HepG2 (cell line): ENCODE results near the gene NEDD4L. TPM values are rescaled to one million over a fixed set of nuclear protein-coding genes. Genes with fewer than 3 reads are reported as not detected.

Experiments
- CBFB ChIP-seq: sonication (generic); formaldehyde crosslinking; IDR thresholded peaks from 2 replicates; pipeline ENCODE4 v1.4.0; 2020; ENCODE audit warnings: missing genetic modification reagents
- CREM ChIP-seq, 2 experiments: sonication (generic) in 1 of 2; formaldehyde crosslinking in 1 of 2; IDR thresholded peaks; 2 replicates each; pipeline versions ENCODE4 v1.4.0 to v1.6.1; 2016 to 2020; ENCODE audit warnings: antibody characterized with exemption in 1 of 2, mild to moderate bottlenecking in 1 of 2, missing genetic modification reagents in 1 of 2
- EEA1 ChIP-seq: sonication (generic); formaldehyde crosslinking; IDR thresholded peaks from 2 replicates; pipeline ENCODE4 v1.5.1; 2020; ENCODE audit warnings: mild to moderate bottlenecking, missing genetic modification reagents, borderline replicate concordance
- JUND ChIP-seq: sonication (generic); formaldehyde crosslinking; IDR thresholded peaks from 2 replicates; pipeline ENCODE4 v1.8.0; 2022; ENCODE audit warnings: mild to moderate bottlenecking, missing genetic modification reagents
- MED8 ChIP-seq: sonication (generic); formaldehyde crosslinking; IDR thresholded peaks from 2 replicates; pipeline ENCODE4 v1.8.1; 2023; ENCODE audit warnings: mild to moderate bottlenecking, missing genetic modification reagents; ENCODE audit not compliant: insufficient replicate concordance
- NCOA2 ChIP-seq: sonication (generic); formaldehyde crosslinking; IDR thresholded peaks from 2 replicates; pipeline ENCODE4 v1.8.0; 2022; ENCODE audit warnings: inconsistent platforms
- NFE2L2 ChIP-seq: fragments of 150-350 bp; IDR thresholded peaks from 2 replicates; pipeline ENCODE4 v1.6.1; 2014; ENCODE audit warnings: low read length
- NFKBIZ ChIP-seq: IDR thresholded peaks from 2 replicates; pipeline ENCODE4 v1.6.1; 2018; ENCODE audit warnings: missing genetic modification reagents, missing compliant biosample characterization
- SMARCC2 ChIP-seq: fragments of 450-650 bp; IDR thresholded peaks from 2 replicates; pipeline ENCODE4 v1.6.1; 2017; ENCODE audit warnings: antibody characterized with exemption, mild to moderate bottlenecking
- ZSCAN9 ChIP-seq: IDR thresholded peaks from 2 replicates; pipeline ENCODE4 v1.6.1; 2016; ENCODE audit warnings: borderline replicate concordance
- polyA plus RNA-seq, 8 experiments: library from polyadenylated mRNA; depleted of rRNA in 3 of 8; stranded (reverse) in 7 of 8; unstranded in 1 of 8; fragments of >200 nt; fragmentation: Illumina TruSeq in 4 of 8; extraction: Trizol in 4 of 8; gene quantifications; 2 replicates each; pipeline versions ENCODE4 v1.2.1 to v1.2.3, GENCODE V29; 2011 to 2016; ENCODE audit warnings: low read depth in 4 of 8, missing spikeins in 1 of 8, mixed read lengths in 1 of 8; ENCODE audit not compliant: insufficient read depth in 1 of 8
- total RNA-seq, 5 experiments: library from RNA; depleted of rRNA; stranded (reverse); fragments of >200 nt; fragmentation: Illumina TruSeq; extraction: Trizol; gene quantifications; 2 replicates each; pipeline ENCODE4 v1.2.3, GENCODE V29; 2016; ENCODE audit warnings: low read depth in 1 of 5
- TF ChIP-seq, protein P1 (sequence below): sonication (generic); formaldehyde crosslinking; IDR thresholded peaks from 2 replicates; pipeline ENCODE4 v1.4.0; 2020; ENCODE audit warnings: mild to moderate bottlenecking, missing genetic modification reagents
- TF ChIP-seq, protein P2 (sequence below): IDR thresholded peaks from 2 replicates; pipeline ENCODE4 v1.6.1; 2016; ENCODE audit warnings: missing compliant biosample characterization, missing genetic modification reagents, borderline replicate concordance
- TF ChIP-seq, protein P3 (sequence below): IDR thresholded peaks from 2 replicates; pipeline ENCODE4 v1.6.1; 2018; ENCODE audit warnings: missing genetic modification reagents, mild to moderate bottlenecking, missing compliant biosample characterization
- TF ChIP-seq, protein P4 (sequence below): sonication (generic); formaldehyde crosslinking; IDR thresholded peaks from 2 replicates; pipeline ENCODE4 v1.5.0; 2020; ENCODE audit warnings: mild to moderate bottlenecking, missing genetic modification reagents

The NEDD4L gene
- total and polyA plus RNA-seq, 2 of the 13 experiments (the other 11 are each of a cell fraction or from before 2014, with no cell fraction given) = 168 to 390 TPM

DNA sequence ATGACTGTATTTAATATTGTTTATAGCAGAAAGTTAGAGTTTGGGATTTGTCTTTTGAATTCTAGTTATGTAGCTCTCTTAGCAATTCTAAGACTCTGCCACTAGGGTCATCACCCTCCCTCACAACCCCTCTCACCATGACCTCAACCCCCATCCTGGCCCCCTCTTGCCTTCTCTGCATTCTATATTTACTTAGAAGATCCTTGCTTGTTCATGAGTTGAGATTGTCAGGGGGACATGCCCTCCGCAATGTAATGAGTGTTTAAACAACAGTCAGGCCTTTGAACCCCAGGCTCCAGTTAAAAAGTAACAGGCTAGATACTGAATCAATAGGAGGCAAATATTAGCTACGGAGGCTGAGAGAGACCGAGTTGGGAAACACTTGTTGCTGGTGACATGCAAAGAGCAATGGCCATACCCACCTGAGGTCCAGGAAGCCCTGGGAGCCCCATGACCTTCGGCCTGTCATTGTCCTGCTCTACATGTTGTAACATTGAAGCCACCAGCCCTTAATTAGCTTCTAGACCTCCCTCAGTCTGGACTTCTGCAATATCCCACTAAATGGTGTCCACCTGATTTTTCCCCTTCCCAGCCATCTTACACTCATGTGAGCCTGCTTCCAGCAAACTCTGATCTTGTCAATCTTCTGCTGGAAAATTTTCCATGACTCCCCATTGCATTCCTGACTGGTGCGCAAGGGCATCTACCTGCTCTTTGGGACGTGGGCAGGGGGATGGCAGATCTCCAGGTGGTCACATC lies 363.8 kb downstream of the NEDD4L start (continued):
- TF ChIP-seq, protein P1, sequence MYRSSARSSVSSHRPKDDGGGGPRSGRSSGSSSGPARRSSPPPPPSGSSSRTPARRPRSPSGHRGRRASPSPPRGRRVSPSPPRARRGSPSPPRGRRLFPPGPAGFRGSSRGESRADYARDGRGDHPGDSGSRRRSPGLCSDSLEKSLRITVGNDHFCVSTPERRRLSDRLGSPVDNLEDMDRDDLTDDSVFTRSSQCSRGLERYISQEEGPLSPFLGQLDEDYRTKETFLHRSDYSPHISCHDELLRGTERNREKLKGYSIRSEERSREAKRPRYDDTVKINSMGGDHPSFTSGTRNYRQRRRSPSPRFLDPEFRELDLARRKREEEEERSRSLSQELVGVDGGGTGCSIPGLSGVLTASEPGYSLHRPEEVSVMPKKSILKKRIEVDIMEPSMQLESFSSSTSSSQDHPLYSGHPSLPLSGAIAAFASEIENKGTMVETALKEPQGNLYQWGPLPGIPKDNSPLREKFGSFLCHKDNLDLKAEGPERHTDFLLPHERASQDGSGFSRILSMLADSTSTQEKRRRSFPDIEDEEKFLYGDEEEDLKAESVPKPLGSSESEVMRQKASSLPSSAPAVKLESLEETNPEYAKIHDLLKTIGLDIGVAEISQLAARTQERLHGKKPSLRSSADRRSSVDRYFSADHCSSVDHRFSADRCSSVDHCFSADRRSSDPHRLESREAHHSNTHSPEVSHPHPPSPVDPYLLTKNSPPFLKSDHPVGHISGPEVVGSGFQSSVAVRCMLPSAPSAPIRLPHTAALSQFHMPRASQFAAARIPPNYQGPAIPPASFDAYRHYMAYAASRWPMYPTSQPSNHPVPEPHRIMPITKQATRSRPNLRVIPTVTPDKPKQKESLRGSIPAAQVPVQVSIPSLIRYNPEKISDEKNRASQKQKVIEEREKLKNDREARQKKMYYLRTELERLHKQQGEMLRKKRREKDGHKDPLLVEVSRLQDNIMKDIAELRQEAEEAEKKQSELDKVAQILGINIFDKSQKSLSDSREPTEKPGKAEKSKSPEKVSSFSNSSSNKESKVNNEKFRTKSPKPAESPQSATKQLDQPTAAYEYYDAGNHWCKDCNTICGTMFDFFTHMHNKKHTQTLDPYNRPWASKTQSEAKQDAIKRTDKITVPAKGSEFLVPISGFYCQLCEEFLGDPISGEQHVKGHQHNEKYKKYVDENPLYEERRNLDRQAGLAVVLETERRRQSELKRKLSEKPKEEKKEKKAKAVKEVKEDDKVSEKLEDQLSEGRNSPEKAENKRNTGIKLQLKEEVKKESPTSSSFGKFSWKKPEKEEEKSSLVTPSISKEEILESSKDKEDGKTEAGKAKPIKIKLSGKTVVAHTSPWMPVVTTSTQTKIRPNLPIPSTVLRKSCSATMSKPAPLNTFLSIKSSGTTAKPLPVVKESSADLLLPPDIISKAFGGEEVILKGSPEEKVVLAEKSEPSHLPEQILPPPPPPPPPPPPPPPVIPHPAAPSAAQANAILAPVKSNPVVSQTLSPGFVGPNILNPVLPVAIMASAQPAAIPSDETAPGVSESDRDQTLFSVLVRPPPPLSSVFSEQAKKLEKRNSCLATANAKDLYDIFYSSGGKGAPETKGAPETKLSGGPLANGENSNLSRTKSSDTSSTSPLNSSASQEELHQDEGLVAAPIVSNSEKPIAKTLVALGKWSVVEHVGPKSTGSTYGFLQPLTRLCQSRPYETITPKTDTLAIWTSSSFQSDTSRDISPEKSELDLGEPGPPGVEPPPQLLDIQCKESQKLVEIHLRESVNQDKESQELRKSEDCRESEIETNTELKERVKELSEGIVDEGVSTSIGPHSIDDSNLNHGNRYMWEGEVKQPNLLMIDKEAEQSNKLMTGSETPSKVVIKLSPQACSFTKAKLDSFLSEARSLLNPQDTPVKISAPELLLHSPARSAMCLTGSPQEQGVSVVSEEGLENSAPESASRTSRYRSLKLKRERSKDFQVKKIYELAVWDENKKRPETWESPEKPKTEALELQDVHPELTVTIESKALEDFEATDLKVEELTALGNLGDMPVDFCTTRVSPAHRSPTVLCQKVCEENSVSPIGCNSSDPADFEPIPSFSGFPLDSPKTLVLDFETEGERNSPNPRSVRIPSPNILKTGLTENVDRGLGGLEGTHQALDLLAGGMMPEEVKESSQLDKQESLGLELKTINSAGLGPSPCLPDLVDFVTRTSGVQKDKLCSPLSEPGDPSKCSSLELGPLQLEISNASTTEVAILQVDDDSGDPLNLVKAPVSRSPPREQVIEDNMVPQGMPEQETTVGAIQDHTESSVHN (CRISPR knock-in tag) = peak; percentile 86; the same call in 1 of the 2 replicates
- TF ChIP-seq, protein P2, sequence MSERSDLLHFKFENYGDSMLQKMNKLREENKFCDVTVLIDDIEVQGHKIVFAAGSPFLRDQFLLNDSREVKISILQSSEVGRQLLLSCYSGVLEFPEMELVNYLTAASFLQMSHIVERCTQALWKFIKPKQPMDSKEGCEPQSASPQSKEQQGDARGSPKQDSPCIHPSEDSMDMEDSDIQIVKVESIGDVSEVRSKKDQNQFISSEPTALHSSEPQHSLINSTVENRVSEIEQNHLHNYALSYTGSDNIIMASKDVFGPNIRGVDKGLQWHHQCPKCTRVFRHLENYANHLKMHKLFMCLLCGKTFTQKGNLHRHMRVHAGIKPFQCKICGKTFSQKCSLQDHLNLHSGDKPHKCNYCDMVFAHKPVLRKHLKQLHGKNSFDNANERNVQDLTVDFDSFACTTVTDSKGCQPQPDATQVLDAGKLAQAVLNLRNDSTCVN (CRISPR knock-in tag) = peak; percentile 85; the same call in 1 of the 2 replicates
- peak; percentile 98 for TF ChIP-seq NFKBIZ (CRISPR knock-in tag)
- TF ChIP-seq, protein P3, sequence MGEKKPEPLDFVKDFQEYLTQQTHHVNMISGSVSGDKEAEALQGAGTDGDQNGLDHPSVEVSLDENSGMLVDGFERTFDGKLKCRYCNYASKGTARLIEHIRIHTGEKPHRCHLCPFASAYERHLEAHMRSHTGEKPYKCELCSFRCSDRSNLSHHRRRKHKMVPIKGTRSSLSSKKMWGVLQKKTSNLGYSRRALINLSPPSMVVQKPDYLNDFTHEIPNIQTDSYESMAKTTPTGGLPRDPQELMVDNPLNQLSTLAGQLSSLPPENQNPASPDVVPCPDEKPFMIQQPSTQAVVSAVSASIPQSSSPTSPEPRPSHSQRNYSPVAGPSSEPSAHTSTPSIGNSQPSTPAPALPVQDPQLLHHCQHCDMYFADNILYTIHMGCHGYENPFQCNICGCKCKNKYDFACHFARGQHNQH (CRISPR knock-in tag) = peak; percentile 95
- TF ChIP-seq NFE2L2 = no peak; the same call in 1 of the 2 replicates
- TF ChIP-seq MED8 (CRISPR knock-in tag) = peak; percentile 100
- peak; percentile 99 for TF ChIP-seq NCOA2 (CRISPR knock-in tag)
- no peak; the same call in 1 of the 2 replicates for TF ChIP-seq CBFB (CRISPR knock-in tag)
- TF ChIP-seq JUND (CRISPR knock-in tag) = peak; percentile 58
- peak; percentile 98 for TF ChIP-seq CREM (IDR thresholded peaks at IDR 0.05)
- no peak for TF ChIP-seq CREM (CRISPR knock-in tag; IDR thresholded peaks at IDR 0.05)
- no peak; the same call in 1 of the 2 replicates for TF ChIP-seq EEA1 (CRISPR knock-in tag)
- TF ChIP-seq ZSCAN9 (CRISPR knock-in tag) = peak; percentile 56
- TF ChIP-seq SMARCC2 = no peak
- TF ChIP-seq, protein P4, sequence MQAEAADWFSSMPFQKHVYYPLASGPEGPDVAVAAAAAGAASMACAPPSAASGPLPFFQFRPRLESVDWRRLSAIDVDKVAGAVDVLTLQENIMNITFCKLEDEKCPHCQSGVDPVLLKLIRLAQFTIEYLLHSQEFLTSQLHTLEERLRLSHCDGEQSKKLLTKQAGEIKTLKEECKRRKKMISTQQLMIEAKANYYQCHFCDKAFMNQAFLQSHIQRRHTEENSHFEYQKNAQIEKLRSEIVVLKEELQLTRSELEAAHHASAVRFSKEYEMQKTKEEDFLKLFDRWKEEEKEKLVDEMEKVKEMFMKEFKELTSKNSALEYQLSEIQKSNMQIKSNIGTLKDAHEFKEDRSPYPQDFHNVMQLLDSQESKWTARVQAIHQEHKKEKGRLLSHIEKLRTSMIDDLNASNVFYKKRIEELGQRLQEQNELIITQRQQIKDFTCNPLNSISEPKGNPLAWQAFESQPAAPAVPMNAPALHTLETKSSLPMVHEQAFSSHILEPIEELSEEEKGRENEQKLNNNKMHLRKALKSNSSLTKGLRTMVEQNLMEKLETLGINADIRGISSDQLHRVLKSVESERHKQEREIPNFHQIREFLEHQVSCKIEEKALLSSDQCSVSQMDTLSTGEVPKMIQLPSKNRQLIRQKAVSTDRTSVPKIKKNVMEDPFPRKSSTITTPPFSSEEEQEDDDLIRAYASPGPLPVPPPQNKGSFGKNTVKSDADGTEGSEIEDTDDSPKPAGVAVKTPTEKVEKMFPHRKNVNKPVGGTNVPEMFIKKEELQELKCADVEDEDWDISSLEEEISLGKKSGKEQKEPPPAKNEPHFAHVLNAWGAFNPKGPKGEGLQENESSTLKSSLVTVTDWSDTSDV (CRISPR knock-in tag) = no peak
